SK-N-SH (cell line): ENCODE data around the gene CEP170B.
"Not testable (repeated sequence)": the region's sequence is repeated elsewhere in the genome, so short reads cannot be mapped to it uniquely, and the experiment has no call there.

ENCODE experiments used
- RAD21 ChIP-seq: IDR thresholded peaks from 2 replicates; pipeline ENCODE4 v1.6.1; 2012; ENCODE audit warnings: mild to moderate bottlenecking, low read length
- YY1 ChIP-seq: IDR thresholded peaks from 2 replicates; pipeline ENCODE4 v1.4.0; 2012; ENCODE audit warnings: low read depth, mild to moderate bottlenecking
- TF ChIP-seq, protein P1 (sequence below): fragments of 200-600 bp; sonication (generic); IDR thresholded peaks from 2 replicates; pipeline ENCODE4 v1.6.1; 2017; ENCODE audit warnings: antibody characterized with exemption, mild to moderate bottlenecking, moderate library complexity
- TF ChIP-seq, protein P2 (sequence below): IDR thresholded peaks from 2 replicates; pipeline ENCODE4 v1.4.0; 2012; ENCODE audit warnings: low read depth
- TF ChIP-seq, protein P3 (sequence below): IDR thresholded peaks from 2 replicates; pipeline ENCODE4 v1.4.0; 2012; ENCODE audit warnings: low read depth, borderline replicate concordance

DNA sequence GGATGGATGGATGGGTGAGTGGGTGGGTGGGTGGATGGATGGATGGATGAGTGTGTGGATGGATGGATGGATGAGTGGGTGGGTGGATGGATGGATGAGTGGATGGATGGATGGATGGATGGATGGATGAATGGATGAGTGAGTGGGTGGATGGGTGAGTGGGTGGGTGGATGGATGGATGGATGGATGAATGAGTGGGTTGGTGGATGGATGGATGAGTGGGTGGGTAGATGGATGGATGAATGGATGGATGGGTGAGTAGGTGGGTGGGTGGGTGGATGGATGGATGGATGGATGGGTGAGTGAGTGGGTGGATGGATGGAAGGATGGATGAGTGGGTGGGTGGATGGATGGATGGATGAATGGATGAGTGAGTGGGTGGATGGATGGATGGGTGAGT lies 25.2 kb downstream of the CEP170B start:
- TF ChIP-seq, protein P1, sequence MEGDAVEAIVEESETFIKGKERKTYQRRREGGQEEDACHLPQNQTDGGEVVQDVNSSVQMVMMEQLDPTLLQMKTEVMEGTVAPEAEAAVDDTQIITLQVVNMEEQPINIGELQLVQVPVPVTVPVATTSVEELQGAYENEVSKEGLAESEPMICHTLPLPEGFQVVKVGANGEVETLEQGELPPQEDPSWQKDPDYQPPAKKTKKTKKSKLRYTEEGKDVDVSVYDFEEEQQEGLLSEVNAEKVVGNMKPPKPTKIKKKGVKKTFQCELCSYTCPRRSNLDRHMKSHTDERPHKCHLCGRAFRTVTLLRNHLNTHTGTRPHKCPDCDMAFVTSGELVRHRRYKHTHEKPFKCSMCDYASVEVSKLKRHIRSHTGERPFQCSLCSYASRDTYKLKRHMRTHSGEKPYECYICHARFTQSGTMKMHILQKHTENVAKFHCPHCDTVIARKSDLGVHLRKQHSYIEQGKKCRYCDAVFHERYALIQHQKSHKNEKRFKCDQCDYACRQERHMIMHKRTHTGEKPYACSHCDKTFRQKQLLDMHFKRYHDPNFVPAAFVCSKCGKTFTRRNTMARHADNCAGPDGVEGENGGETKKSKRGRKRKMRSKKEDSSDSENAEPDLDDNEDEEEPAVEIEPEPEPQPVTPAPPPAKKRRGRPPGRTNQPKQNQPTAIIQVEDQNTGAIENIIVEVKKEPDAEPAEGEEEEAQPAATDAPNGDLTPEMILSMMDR = not testable (repeated sequence)
- TF ChIP-seq YY1, RAD21: not testable (repeated sequence)
- TF ChIP-seq, protein P2, sequence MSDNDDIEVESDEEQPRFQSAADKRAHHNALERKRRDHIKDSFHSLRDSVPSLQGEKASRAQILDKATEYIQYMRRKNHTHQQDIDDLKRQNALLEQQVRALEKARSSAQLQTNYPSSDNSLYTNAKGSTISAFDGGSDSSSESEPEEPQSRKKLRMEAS = not testable (repeated sequence)
- TF ChIP-seq, protein P3, sequence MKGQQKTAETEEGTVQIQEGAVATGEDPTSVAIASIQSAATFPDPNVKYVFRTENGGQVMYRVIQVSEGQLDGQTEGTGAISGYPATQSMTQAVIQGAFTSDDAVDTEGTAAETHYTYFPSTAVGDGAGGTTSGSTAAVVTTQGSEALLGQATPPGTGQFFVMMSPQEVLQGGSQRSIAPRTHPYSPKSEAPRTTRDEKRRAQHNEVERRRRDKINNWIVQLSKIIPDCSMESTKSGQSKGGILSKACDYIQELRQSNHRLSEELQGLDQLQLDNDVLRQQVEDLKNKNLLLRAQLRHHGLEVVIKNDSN = not testable (repeated sequence)
